ENCODE measurements around the gene RANBP2. TPM values are rescaled to one million over a fixed set of nuclear protein-coding genes. Genes with fewer than 3 reads are reported as not detected.
"Not testable (repeated sequence)": the region's sequence is repeated elsewhere in the genome, so short reads cannot be mapped to it uniquely, and the experiment has no call there.

RANBP2 gene
- total RNA-seq, 1 donor from 2014 or later = 70.0 TPM

DNA sequence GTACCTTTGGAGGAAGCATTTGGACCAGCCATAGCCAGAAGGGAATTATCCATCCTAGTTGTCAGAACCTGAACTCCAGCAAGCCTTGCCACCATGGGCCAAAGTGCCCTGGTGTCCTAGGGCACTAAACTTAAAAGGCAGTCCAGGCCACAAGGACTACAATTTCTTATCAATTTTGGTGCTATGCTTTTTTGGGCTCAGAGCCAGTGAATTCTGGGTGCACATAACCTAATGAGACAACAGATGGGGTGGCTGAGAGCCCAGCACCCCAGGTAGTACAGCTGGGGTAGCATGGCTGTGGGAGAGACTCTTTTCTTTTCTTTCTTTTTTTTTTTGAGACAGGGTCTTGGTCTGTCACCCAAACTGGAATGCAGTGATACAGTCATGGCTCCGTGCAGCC is 14.4 kb upstream of the RANBP2 start:
- DNase-seq (ENCODE audit: low spot score) = no peak
- Mint-ChIP-seq H3K27ac (no peak overlapping the region), H3K4me3 (ENCODE audit: low read depth) (no peak overlapping the region), H3K27me3 (ENCODE audit: low read depth) (peaks cover 4% of the 10 kb centered on the region), H3K36me3 (ENCODE audit: low read depth) (no peaks in the 10 kb centered on the region), H3K9me3 (peaks cover 17% of the 10 kb centered on the region), H3K4me1 (ENCODE audit: low read depth) (peaks cover 5% of the 10 kb centered on the region)
- intact Hi-C loops (cut with micrococcal nuclease) = no loop called here

DNA sequence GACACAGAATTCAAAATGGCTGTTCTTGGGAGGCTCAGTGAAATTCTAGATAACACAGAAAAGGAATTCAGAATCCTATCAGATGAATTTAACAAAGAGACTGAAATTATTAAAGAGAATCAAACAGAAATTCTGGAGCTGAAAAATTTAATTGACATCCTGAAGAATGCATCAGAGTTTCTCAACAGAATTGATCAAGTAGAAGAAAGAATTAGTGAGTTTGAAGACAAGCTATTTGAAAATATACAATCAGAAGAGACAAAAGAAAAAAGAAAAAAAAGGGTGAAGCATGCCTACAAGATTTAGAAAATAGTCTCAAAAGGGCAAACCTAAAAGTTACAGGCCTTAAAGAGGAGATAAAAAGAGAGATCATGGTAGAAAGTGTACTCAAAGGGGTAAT is 12.0 kb upstream of the RANBP2 start:
- Mint-ChIP-seq H3K4me1 (ENCODE audit: low read depth) (peaks cover 1% of the 10 kb centered on the region), H3K9me3 (peaks cover 17% of the 10 kb centered on the region), H3K36me3 (ENCODE audit: low read depth) (no peaks in the 10 kb centered on the region), H3K27ac (no peak overlapping the region), H3K4me3 (ENCODE audit: low read depth) (no peak overlapping the region), H3K27me3 (ENCODE audit: low read depth) (peaks cover 7% of the 10 kb centered on the region)
- no peak for DNase-seq (ENCODE audit: low spot score)
- intact Hi-C loops (cut with micrococcal nuclease) = no loop called here

DNA sequence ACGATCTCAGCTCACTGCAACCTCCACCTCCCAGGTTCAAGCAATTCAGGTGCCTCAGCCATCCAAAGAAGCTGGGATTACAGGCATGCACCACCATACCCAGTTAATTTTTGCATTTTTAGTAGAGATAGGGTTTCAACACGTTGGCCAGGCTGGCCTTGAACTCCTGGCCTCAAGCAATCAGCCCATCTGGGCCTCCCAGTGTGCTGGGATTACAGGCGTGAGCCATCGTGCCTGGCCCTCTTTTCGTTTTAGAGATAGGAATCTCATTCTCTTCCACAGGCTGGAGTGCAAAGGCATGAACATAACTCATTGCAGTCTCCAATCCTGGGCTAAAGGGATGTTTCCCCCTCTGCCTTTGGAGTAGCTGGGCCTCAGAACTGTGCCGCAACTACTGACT is 2.3 kb upstream of the RANBP2 start:
- not testable (repeated sequence) for DNase-seq (ENCODE audit: low spot score); H3K9me3 Mint-ChIP-seq
- intact Hi-C loops (cut with micrococcal nuclease) = loop anchor here (5.0 kb wide), 2 partner anchors 110 to 185 kb away; partner anchors contain the start of gene LIMS1

DNA sequence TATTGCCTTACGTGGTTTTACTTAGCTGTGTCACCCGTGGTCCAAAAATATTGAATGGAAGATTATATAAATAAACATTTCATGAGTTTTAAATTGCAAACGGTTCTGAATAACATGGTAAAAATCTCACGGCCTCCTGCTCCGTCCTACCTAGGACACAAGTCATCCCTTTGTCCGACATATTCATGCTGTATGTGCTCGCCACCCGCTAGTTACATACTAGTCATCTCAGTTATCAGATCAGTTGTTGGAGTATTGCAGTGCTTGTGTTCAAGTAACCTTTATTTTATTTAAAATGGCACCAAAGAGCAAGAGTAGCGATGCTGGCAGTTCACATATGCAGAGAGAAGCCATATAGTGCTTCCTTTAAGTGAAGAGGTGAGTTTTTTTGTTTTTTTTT is 6.8 kb downstream of the RANBP2 start:
- H3K4me1 Mint-ChIP-seq (ENCODE audit: low read depth) = peaks cover 15% of the 10 kb centered on the region
- peaks cover 16% of the 10 kb centered on the region for H3K36me3 Mint-ChIP-seq (ENCODE audit: low read depth)
- intact Hi-C loops (cut with micrococcal nuclease); H3K27ac Mint-ChIP-seq; H3K9me3 Mint-ChIP-seq; H3K27me3 Mint-ChIP-seq (ENCODE audit: low read depth); DNase-seq (ENCODE audit: low spot score); H3K4me3 Mint-ChIP-seq (ENCODE audit: low read depth): not testable (repeated sequence)

More for the DNA sequence above, 2.3 kb upstream of the RANBP2 start:
- H3K4me1 Mint-ChIP-seq (ENCODE audit: low read depth); H3K4me3 Mint-ChIP-seq (ENCODE audit: low read depth); H3K27me3 Mint-ChIP-seq (ENCODE audit: low read depth); H3K36me3 Mint-ChIP-seq (ENCODE audit: low read depth); H3K27ac Mint-ChIP-seq: not testable (repeated sequence)

DNA sequence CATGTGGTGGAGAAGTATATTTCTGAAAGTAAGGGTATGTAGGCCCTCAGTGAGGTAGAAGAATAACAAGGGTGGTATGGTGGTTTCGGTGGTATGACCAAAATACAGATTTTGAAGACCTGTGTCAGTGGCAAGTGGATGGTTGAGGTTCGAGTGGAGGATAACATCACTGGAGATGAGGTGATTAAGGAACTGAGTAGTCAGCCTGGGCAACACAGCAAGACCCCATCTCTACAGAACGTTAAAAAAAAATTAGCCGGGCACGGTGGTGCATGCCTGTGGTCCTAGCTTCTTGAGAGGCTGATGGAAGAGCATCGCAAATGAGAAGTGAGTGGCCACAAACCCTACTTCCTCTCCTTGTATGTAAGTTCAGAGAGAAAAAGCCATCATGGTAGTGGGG is 15.4 kb downstream of the RANBP2 start:
- H3K9me3 Mint-ChIP-seq; intact Hi-C loops (cut with micrococcal nuclease); H3K4me1 Mint-ChIP-seq (ENCODE audit: low read depth); H3K27me3 Mint-ChIP-seq (ENCODE audit: low read depth); H3K4me3 Mint-ChIP-seq (ENCODE audit: low read depth); DNase-seq (ENCODE audit: low spot score): not testable (repeated sequence)
- peak overlapping the region; percentile 3 for H3K27ac Mint-ChIP-seq
- peaks cover 44% of the 10 kb centered on the region for H3K36me3 Mint-ChIP-seq (ENCODE audit: low read depth)

DNA sequence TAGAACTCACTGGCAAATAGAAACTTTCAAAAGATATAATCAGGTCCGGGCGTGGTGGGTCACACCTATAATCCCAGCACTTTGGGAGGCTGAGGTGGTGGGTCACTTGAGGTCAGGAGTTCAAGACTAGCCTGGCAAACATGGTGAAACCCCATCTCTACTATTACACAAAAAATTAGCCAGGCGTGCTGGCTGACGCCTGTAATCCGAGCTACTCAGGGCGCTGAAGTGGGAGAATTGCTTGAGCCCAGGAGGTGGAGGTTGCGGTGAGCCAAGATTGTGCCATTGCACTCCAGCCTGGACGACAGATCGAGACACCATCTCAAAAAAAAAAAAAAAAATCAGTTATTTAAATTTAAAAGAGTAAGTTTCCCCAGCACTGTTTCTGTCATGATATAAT is 38.7 kb downstream of the RANBP2 start:
- H3K4me1 Mint-ChIP-seq (ENCODE audit: low read depth); intact Hi-C loops (cut with micrococcal nuclease); H3K4me3 Mint-ChIP-seq (ENCODE audit: low read depth); H3K9me3 Mint-ChIP-seq; H3K27ac Mint-ChIP-seq; DNase-seq (ENCODE audit: low spot score); H3K27me3 Mint-ChIP-seq (ENCODE audit: low read depth): not testable (repeated sequence)
- H3K36me3 Mint-ChIP-seq (ENCODE audit: low read depth) = peaks cover 45% of the 10 kb centered on the region

DNA sequence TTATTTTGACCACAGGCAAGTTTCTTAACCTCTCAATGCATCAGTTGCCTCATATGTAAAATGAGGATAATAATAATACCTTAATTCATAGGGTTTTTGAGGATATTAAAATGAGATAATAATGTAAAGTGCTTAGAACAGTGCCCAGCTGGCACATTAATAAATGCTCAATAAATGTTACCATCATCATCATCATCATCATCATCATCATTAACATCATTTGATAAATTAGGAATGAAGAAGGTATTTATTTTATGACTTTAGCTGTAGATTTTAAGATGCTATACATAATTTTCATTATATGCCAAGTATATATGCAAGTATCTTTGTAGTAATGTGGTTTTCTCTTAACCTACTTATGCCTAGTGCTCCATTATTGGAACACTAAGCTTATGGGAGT is 43.3 kb downstream of the RANBP2 start:
- H3K9me3 Mint-ChIP-seq; intact Hi-C loops (cut with micrococcal nuclease); H3K27ac Mint-ChIP-seq; H3K27me3 Mint-ChIP-seq (ENCODE audit: low read depth); DNase-seq (ENCODE audit: low spot score); H3K4me3 Mint-ChIP-seq (ENCODE audit: low read depth): not testable (repeated sequence)
- peaks cover 65% of the 10 kb centered on the region for H3K36me3 Mint-ChIP-seq (ENCODE audit: low read depth)
- peaks cover 14% of the 10 kb centered on the region for H3K4me1 Mint-ChIP-seq (ENCODE audit: low read depth)

DNA sequence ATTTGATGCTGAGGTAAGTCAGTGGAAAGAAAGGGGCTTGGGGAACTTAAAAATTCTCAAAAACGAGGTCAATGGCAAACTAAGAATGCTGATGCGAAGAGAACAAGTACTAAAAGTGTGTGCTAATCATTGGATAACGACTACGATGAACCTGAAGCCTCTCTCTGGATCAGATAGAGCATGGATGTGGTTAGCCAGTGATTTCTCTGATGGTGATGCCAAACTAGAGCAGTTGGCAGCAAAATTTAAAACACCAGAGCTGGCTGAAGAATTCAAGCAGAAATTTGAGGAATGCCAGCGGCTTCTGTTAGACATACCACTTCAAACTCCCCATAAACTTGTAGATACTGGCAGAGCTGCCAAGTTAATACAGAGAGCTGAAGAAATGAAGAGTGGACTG is 47.4 kb downstream of the RANBP2 start:
- H3K4me3 Mint-ChIP-seq (ENCODE audit: low read depth); DNase-seq (ENCODE audit: low spot score); intact Hi-C loops (cut with micrococcal nuclease); H3K27me3 Mint-ChIP-seq (ENCODE audit: low read depth); H3K9me3 Mint-ChIP-seq; H3K27ac Mint-ChIP-seq: not testable (repeated sequence)
- Mint-ChIP-seq H3K36me3 (ENCODE audit: low read depth) (peaks cover 71% of the 10 kb centered on the region), H3K4me1 (ENCODE audit: low read depth) (peaks cover 15% of the 10 kb centered on the region)

DNA sequence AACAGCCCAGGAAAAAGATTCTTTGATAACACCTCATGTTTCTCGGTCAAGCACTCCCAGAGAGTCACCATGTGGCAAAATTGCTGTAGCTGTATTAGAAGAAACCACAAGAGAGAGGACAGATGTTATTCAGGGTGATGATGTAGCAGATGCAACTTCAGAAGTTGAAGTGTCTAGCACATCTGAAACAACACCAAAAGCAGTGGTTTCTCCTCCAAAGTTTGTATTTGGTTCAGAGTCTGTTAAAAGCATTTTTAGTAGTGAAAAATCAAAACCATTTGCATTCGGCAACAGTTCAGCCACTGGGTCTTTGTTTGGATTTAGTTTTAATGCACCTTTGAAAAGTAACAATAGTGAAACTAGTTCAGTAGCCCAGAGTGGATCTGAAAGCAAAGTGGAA is 48.6 kb downstream of the RANBP2 start:
- H3K27ac Mint-ChIP-seq; H3K4me3 Mint-ChIP-seq (ENCODE audit: low read depth); H3K27me3 Mint-ChIP-seq (ENCODE audit: low read depth): not testable (repeated sequence)

DNA sequence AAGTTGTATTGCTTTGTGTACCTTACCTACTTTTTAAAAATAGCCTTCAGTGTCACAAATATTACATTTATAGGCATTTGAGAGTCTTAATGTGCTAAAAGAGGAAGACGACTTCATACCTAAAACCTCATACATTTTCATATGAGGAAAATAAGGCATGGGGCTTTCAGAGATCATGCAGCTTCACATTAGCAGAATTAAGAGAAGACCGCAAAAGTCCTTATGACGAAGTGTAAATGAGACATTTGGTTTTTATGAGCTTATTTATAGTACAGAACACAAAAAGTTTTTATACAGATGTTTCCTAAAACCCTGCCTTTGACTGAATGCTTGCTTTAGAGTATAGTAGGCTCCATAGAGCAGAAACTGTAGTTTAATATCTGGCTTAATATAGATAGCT is 57.2 kb downstream of the RANBP2 start:
- no peak for DNase-seq (ENCODE audit: low spot score)
- Mint-ChIP-seq H3K4me1 (ENCODE audit: low read depth) (peaks cover 6% of the 10 kb centered on the region), H3K36me3 (ENCODE audit: low read depth) (peaks cover 69% of the 10 kb centered on the region), H3K4me3 (ENCODE audit: low read depth) (no peak overlapping the region), H3K9me3 (no peaks in the 10 kb centered on the region), H3K27ac (no peak overlapping the region), H3K27me3 (ENCODE audit: low read depth) (no peaks in the 10 kb centered on the region)
- intact Hi-C loops (cut with micrococcal nuclease) = no loop called here

More for the DNA sequence above, 48.6 kb downstream of the RANBP2 start:
- Mint-ChIP-seq H3K36me3 (ENCODE audit: low read depth) (peaks cover 81% of the 10 kb centered on the region), H3K4me1 (ENCODE audit: low read depth) (peaks cover 15% of the 10 kb centered on the region)
- intact Hi-C loops (cut with micrococcal nuclease); DNase-seq (ENCODE audit: low spot score); H3K9me3 Mint-ChIP-seq: not testable (repeated sequence)

DNA sequence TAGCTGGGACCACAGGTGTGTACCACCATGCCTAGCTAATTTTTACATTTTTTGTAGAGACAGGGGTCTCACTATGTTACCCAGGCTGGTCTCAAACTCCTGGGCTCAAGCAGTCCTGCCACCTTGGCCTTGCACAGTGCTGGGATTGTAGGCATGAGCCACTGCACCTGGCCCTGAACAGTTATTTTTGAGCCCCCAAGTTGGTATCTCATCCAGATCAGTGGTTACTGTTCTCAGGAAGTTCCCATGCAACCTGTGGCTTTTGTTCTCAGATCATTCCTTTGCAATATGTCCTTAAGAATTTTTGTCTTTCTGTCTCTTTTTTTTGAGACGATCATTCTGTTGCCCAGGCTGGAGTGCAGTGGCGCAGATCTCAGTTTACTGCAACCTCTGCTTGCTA is 59.6 kb downstream of the RANBP2 start:
- intact Hi-C loops (cut with micrococcal nuclease) = no loop called here
- Mint-ChIP-seq H3K4me1 (ENCODE audit: low read depth) (peaks cover 6% of the 10 kb centered on the region), H3K4me3 (ENCODE audit: low read depth) (no peak overlapping the region), H3K27me3 (ENCODE audit: low read depth) (no peaks in the 10 kb centered on the region), H3K36me3 (ENCODE audit: low read depth) (peaks cover 64% of the 10 kb centered on the region), H3K9me3 (no peaks in the 10 kb centered on the region), H3K27ac (no peak overlapping the region)
- DNase-seq (ENCODE audit: low spot score) = no peak

DNA sequence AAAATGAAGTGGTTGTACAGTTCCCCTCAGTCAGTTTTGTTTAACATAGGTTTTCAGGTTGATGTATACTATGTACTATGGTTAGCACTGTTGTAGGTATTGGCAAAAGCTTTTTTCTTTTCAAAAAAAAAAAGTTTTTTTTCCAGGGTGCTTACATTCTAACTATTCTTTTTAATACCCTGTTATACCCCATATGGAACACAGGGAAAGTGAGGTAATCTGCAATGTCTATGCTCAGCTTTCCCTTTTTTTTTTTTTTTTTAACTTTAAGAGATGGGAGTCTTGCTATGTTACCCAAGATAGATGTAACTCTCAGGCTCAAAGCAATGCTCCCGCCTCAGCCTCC is 66.7 kb downstream of the RANBP2 start:
- H3K4me1 Mint-ChIP-seq (ENCODE audit: low read depth) = peaks cover 16% of the 10 kb centered on the region
- intact Hi-C loops (cut with micrococcal nuclease) = loop anchor here (2.0 kb wide), 2 partner anchors 67 to 337 kb away; partner anchors contain the start of genes GCC2 and RANBP2

DNA sequence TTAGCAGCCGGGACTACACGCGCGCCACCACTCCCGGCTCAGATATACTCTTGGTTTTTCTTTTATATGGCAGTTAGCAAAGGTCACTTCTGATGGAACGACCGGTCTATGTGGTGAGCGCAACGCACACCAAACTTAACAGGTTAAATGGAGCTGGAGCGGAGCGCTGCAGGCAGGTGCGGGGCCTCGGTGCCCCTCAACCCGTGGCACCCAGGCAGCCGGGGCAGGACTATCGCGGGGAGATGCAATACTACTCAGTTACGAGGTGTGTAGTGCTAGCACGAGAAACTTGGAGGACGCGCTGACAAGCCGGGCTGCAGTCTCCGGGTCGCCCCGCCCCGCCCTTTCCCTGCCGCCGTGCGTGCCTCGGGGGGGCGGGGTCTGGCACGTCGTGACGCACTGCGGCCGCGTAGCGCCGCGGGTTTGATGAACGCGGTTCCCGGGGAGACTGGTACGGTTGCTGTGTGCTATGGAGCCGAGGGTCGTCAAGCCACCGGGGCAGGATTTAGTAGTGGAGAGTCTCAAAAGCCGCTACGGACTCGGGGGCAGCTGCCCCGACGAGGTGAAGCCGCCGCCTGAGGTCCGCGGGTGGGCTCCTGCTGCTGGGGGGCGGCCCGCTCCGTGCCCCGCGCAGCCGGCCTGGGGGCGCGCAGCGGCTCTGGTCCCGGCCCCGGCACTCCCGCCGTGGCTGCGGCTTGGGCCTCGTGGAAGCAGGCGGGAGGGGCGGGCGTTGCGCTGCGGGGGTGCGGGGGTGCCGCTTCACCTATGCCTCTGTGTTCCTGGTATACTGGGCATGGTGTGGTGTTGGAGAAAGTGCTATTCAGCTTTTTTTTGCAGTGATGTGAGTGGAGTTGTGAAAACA is 67.3 kb downstream of the RANBP2 start, which contains the start of gene CCDC138:
TSS of gene CCDC138 (plus strand) at position 418 of the 862 bp plus-strand sequence. CDS start at position 470, 52 bp downstream.
- Mint-ChIP-seq H3K27ac (peak within 1 kb of the TSS; percentile 99), H3K9me3 (no peaks in the 10 kb centered on the region), H3K4me1 (ENCODE audit: low read depth) (peaks cover 16% of the 10 kb centered on the region), H3K36me3 (ENCODE audit: low read depth) (peaks cover 43% of the 10 kb centered on the region), H3K4me3 (ENCODE audit: low read depth) (peak within 1 kb of the TSS; percentile 99), H3K27me3 (ENCODE audit: low read depth) (no peaks in the 10 kb centered on the region)
- DNase-seq (ENCODE audit: low spot score) = peak; percentile 89
- intact Hi-C loops (cut with micrococcal nuclease) = loop anchor here (2.0 kb wide), 2 partner anchors 68 to 338 kb away; partner anchors contain the start of genes GCC2 and RANBP2

More for the DNA sequence above, 66.7 kb downstream of the RANBP2 start:
- DNase-seq (ENCODE audit: low spot score) = no peak
- no peaks in the 10 kb centered on the region for H3K9me3 Mint-ChIP-seq
- peaks cover 40% of the 10 kb centered on the region for H3K36me3 Mint-ChIP-seq (ENCODE audit: low read depth)
- H3K27ac Mint-ChIP-seq = peak overlapping the region; percentile 99
- H3K4me3 Mint-ChIP-seq (ENCODE audit: low read depth) = peak overlapping the region; percentile 99
- H3K27me3 Mint-ChIP-seq (ENCODE audit: low read depth) = no peaks in the 10 kb centered on the region

Measured in activated T-helper 2 cell treated with anti-CD3 and anti-CD28 coated beads, Interferon-gamma antibody, Interleukin-2, Interleukin-4, amounts not matched to agents 10 μg/mL and 5 μg/mL and 100 μg/mL, durations not matched to agents 14 hours and 24 hours and 36 hours (primary cell).